HG03565 (cell line): ENCODE measurements around the gene RCAN3.

Experiments
- ATAC-seq: cut with Tn5 transposase; IDR thresholded peaks from one replicate; pipeline ENCODE4 v1.9.1; 2021; ENCODE audit warnings: mild to moderate bottlenecking, moderate library complexity; ENCODE audit not compliant: unreplicated experiment

The RCAN3 gene

GRCh38 chr1:24572301-24572700 is 69.7 kb downstream of the RCAN3 start:
- ATAC-seq: no peak

- ATAC-seq: no peak
Measured at GRCh38 chr1:24575905-24576587, 73.4 kb downstream of the RCAN3 start.

GRCh38 chr1:24578846-24579245 is 76.2 kb downstream of the RCAN3 start:
- no peak for ATAC-seq

GRCh38 chr1:24580756-24581155 is 78.1 kb downstream of the RCAN3 start:
- no peak for ATAC-seq

- no peak for ATAC-seq
Measured at GRCh38 chr1:24584171-24584647, 81.6 kb downstream of the RCAN3 start.

GRCh38 chr1:24586119-24586518 is 83.5 kb downstream of the RCAN3 start:
- no peak for ATAC-seq

- ATAC-seq: peak; percentile 48
Measured at GRCh38 chr1:24586970-24587820, 84.6 kb downstream of the RCAN3 start.

GRCh38 chr1:24588573-24588972 is 85.9 kb downstream of the RCAN3 start:
- no peak for ATAC-seq

GRCh38 chr1:24589200-24589599 is 86.6 kb downstream of the RCAN3 start:
- no peak for ATAC-seq
